ENCODE results near the gene ENTPD6.

Gene ENTPD6

DNA sequence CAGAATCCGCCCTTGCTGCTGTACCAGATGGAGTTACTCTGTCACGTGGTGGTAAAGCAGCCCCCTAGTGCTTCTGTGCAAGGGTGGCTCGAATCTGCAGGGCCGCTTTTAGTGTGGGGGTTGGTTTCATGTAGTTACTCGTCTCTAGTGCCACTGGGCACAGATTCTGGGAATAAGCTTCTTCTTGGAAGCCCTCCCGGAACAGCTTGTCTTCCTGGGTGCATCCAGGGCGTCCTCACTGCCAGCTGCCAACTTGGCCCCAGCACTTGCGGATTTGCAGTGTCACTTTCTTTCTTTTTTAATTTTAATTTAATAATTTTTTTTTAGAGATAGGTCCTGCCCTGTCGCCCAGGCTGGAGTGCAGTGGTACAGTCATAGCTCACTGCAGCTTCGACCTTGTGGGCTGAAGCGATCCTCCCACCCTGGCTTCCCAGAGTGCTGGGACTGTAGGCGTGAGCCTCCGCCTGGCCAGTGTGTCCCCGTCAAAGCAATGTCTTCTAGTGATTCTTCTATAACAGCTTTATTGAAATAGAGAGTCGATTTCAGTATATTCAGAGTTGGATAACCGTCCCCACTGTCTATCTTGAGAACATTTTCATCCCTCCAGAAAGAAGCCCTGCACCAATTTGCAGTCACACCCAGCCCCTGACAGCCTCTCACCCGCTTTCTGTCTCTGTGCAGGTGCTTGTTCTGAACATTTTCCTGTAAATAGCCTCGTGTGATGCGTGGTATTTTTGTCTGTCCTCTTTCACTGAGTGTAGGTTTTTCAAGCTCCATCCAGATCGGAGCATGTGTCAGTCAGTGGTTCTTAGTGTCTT is 78.2 kb downstream of the ENTPD6 start:
- in situ Hi-C loops (cut with MboI; ENCODE audit: low sequenced_read_pairs), result no loop called here

DNA sequence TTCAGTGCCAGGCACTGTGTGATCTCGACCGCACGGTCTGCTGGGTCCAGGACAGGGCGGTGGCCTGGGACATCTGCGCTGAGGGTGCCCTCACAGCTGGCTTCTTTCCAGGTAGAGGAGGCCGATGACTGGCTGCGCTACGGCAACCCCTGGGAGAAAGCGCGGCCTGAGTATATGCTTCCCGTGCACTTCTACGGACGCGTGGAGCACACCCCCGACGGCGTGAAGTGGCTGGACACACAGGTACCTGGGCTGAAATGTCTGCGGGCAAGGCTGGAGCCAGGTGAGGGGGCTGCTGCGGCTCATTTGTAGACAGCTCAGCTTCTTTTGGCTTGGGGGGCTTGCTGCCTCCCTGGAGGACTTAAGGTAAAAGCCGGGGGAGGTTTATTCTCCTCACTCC is 79.0 kb downstream of the ENTPD6 start:
- in situ Hi-C loops (cut with MboI; ENCODE audit: low sequenced_read_pairs), result no loop called here

DNA sequence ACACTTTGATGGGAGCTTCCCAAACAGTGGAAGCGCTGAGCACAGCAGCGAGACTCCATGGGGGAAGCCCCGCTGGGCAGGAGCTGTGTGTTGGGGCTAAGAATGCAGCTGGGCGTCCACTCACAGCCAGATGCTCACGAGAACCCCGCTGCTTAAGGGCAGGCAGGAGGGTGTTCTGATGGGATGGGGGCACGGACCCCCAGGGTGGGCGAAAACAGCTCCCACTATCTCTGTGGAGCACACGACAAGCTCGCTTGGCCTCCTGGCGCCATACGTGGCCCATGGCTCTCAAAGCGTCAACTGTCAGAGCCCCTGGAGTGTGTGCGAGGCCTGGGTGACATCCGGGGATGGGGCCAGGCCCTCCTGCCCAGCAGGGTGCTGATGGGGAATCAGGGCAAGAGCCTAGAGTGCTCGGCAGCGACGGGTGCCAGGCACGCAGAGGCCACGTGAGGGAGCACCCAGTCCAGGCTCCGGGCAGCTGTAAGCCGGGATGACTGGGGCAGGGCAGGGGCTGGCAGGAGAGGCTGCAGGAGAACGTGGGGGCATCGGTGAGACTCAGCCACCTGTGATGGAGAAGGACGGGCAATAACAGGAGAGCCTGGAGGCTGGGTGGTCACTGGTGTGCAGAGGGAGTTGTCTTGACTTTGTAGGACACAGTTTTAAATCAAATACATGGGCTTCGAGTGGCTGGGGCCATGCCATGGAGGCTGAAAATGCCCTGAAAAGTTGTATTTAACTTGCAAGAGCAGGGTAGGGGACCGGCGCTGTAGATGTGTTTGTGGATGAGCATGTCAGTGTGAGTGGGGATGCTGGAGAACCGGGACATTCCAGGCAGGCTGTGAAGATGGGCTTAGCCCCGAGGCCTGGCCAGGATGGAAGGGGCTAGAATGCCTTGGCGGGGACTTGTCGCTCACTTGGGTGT is 79.6 kb downstream of the ENTPD6 start:
- in situ Hi-C loops (cut with MboI; ENCODE audit: low sequenced_read_pairs), result loop anchor here (25.0 kb wide), 1 partner anchor 138 kb away; no protein-coding TSS in a partner anchor

DNA sequence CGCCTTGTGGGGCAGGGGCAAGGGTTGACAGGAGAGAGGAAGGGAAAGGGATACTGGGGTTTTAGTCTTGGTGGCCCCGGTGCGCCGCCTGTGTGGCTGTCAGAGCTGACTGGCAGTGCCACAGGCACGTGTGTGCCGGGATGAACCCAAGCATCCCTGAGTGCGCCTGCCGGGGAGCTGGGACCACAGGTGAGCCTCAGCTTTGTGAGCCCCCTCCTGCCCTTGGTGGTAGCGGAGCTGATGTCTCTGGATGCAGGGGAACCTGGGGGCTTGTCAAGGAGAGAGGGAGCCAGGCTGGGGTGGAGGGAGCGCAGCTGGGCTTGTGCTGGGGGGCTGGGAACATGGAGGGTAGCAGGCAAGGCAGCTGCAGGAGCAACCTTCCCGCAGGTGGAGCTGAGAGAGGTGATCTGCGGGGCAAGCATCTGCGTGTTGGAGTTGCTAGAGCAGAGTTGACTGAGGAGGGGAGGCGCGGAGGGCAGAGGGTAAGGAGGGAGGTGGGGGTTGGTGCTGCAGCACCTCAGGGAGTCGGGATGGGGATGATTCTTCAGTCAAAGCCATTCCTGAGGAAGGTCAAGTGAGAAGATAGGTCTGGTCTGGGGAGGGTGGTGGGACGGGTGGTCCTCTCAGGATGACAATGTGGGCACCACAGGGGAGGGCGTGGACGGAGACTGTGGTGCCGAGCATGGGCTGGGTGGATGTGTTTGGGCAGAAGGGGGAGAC is 80.5 kb downstream of the ENTPD6 start:
- in situ Hi-C loops (cut with MboI; ENCODE audit: low sequenced_read_pairs), result loop anchor here (25.0 kb wide), 1 partner anchor 139 kb away; no protein-coding TSS in a partner anchor

Measured in HL-60/S4 (cell line).